Activated CD4-positive, CD25-positive, alpha-beta regulatory T cell treated with anti-CD3 and anti-CD28 coated beads, Interleukin-2, amount 50 U/mL, for 16 hours (primary cell): ENCODE data around the gene ADIG.

Source experiments
- DNase-seq: peaks from one replicate; pipeline ENCODE4 v3.0.0-alpha.2; 2020; ENCODE audit warnings: low read depth, low spot score

Gene ADIG

GRCh38 chr20:38601216-38602184, 20.5 kb downstream of the ADIG start, which contains the start of gene ARHGAP40:
ARHGAP40 (plus strand) TSS chr20:38601809.
- DNase-seq, result no peak

GRCh38 chr20:38602185-38602581, 21.2 kb downstream of the ADIG start:
- DNase-seq, result no peak

GRCh38 chr20:38603286-38603685, 22.3 kb downstream of the ADIG start:
- no peak for DNase-seq

- DNase-seq, result no peak
These were observed 23.9 kb downstream of the ADIG start for GRCh38 chr20:38604873-38605303.

- no peak for DNase-seq
These were observed 26.4 kb downstream of the ADIG start for GRCh38 chr20:38607351-38607750.

- no peak for DNase-seq
These were observed 27.2 kb downstream of the ADIG start for GRCh38 chr20:38608188-38608587.

- DNase-seq, result no peak
These were observed 28.8 kb downstream of the ADIG start for GRCh38 chr20:38609815-38610214.

GRCh38 chr20:38610521-38610920, 29.5 kb downstream of the ADIG start:
- DNase-seq, result no peak

- no peak for DNase-seq
These were observed 31.9 kb downstream of the ADIG start for GRCh38 chr20:38612751-38613515.

- no peak for DNase-seq
These were observed 34.3 kb downstream of the ADIG start for GRCh38 chr20:38615283-38615682.

- DNase-seq, result no peak
These were observed 35.5 kb downstream of the ADIG start for GRCh38 chr20:38616457-38616856.

GRCh38 chr20:38617011-38617829, 36.2 kb downstream of the ADIG start:
- no peak for DNase-seq

GRCh38 chr20:38617830-38618196, 36.8 kb downstream of the ADIG start:
- no peak for DNase-seq

- no peak for DNase-seq
These were observed 39.4 kb downstream of the ADIG start for GRCh38 chr20:38620441-38620840.

GRCh38 chr20:38623061-38623460, 42.1 kb downstream of the ADIG start:
- DNase-seq, result no peak

- DNase-seq, result no peak
These were observed 43.1 kb downstream of the ADIG start for GRCh38 chr20:38624084-38624483.

- DNase-seq, result no peak
These were observed 44.9 kb downstream of the ADIG start for GRCh38 chr20:38625896-38626295.

- no peak for DNase-seq
These were observed 46.1 kb downstream of the ADIG start for GRCh38 chr20:38626921-38627659.

- no peak for DNase-seq
These were observed 47.8 kb downstream of the ADIG start for GRCh38 chr20:38628580-38629470.

- no peak for DNase-seq
These were observed 49.0 kb downstream of the ADIG start for GRCh38 chr20:38629979-38630378.
